ENCODE measurements around the gene RASGEF1B.

RASGEF1B gene

GRCh38 chr4:81466841-81467671, 4.7 kb downstream of the RASGEF1B start:
- DNase-seq (ENCODE audit: low read depth, low spot score): peak; percentile 50

DNA sequence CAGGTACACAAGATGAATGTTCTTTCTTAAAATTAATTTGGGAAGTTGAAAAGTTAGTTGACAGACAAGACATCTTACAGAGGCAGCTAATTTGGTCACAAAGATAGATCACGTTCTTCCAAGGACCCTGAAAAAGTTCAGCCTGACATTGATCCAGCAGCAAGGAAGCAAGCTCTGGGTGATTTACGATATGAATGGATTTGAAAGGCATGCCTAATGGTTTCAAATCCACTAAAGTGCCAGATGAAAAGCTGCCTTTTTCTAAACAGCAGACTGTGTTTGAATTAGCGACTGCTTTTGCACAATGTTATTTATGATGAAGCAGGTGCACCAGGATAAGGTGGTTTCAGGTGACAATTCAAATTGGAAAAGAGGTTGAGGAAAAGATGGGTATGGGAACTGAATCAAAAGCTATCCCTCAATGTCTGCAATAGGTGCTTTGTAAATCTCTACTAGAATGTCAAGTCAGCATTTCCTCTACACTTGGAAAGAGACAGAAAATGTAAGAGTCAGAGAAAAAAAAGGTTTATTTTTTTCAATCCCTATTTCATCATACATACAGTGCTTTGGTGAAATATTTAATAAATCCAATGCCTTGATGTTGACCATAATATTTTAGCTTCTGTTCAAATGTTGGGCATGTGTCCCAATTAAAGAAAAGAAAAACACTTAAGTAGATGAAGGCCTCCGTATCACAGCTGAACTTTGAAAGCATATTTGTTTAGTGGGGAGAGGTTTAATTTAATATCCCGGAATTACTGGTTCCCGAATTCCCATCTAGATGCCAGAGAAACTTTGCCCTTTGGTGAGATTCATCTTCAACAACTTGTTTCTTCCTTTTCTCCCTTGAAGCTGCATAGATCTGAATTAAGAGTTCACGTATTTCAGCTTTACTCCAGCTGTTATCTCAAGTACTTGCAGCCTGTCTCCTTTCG, 6.0 kb downstream of the RASGEF1B start:
- no peak for DNase-seq (ENCODE audit: low read depth, low spot score)

DNA sequence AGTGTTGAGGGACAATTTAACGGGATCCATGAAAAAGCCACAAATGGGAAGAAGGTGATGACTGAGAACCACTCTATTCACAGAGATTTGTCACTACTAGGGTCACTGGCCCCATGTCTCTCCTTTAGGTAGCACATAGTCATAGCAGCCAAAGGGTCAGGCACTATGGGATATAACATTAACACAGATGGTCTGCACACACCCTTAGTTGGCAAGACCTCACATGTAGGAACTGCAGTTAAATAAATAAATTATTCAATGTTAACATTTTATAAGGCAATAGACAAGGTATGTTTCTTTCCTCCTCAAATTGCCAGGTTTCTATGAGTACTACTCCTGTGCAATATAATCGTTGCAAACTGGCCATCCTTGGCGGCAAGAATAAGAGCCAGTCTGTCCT, 10.9 kb downstream of the RASGEF1B start:
- no peak for DNase-seq (ENCODE audit: low read depth, low spot score)

DNA sequence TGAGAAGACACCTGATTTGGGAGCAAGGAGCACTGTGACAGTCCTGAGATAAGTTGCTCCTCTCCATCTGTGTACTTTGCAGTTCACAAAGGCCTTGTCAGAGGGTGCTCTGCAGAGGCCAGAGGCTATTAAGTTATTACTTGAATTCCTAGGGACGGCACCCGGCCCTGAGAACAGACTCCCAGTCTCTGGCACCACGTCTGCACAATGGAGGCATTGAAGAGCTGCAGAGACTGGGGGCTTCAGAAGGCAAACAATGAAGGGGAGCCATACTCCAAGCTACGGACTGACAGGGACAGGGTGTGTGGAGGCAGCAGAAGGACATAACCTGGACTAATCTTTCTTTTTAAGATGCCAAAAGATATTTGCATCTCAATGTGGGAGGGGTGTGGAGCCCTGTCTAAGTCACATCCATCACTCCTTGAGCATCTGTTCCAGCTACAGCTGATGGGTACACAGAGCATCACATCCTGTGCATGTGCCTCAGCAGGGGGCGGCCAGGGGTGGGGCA, 11.5 kb downstream of the RASGEF1B start:
- no peak for DNase-seq (ENCODE audit: low read depth, low spot score)

DNA sequence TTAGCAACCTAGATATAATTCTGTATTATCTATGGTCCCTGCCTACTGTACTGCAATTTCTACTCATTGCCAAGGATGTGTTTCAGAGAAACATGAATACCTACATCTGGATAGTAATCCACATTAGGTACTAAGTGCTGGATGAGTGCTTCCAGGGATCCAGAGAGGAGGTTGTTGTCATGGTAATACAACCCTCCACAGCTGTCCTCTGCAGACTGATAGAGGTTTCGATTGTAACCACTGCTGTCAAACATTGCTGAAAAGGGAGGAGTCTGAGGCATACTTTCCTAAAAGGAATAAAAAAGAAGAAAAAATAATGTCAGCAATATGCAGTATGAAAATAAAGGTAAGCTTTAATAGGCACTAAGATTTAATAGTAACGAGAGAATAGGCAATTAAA, 12.5 kb downstream of the RASGEF1B start:
- DNase-seq (ENCODE audit: low read depth, low spot score): no peak

- no peak for DNase-seq (ENCODE audit: low read depth, low spot score)
Measured at GRCh38 chr4:81457921-81458520, 13.7 kb downstream of the RASGEF1B start.

DNA sequence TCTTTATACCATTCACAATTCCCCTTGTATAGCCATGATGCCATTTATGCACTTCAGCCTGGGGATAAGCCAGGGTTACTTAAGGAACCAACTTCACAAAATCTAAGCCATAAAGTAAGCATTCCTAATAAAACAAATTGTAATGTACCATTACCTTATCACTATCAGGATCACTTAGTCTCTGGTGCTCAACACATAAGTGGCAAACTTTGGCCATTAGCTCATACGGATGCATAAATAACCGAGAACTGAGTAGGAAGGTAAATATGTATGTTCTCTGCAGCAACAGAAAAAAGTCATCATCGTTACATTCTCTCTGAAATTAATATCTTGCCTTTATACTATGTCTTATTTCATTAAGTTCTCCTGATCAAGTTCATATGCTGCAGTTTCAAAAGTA, 14.4 kb downstream of the RASGEF1B start:
- DNase-seq (ENCODE audit: low read depth, low spot score): no peak

DNA sequence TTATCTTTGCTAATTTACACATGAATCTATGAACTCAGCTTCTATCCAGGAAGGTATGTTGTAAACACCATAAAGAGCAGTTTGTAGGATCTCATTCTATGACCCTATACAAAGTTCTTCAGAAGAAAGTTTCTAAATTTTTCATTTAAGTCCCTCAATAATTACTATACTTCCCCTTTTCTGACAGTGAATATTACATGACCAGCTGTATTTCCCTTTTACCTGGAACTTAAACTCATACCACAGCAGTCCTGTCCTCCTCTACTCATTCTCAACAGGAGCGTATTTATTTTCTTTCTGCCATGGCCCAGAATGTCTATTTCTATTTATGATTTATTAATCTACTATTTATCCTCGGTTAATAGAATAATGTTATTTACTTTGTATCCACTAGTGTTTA, 15.8 kb downstream of the RASGEF1B start:
- no peak for DNase-seq (ENCODE audit: low read depth, low spot score)

- DNase-seq (ENCODE audit: low read depth, low spot score): no peak
Measured at GRCh38 chr4:81454948-81455347, 16.8 kb downstream of the RASGEF1B start.

- DNase-seq (ENCODE audit: low read depth, low spot score): no peak
Measured at GRCh38 chr4:81454499-81454898, 17.2 kb downstream of the RASGEF1B start.

DNA sequence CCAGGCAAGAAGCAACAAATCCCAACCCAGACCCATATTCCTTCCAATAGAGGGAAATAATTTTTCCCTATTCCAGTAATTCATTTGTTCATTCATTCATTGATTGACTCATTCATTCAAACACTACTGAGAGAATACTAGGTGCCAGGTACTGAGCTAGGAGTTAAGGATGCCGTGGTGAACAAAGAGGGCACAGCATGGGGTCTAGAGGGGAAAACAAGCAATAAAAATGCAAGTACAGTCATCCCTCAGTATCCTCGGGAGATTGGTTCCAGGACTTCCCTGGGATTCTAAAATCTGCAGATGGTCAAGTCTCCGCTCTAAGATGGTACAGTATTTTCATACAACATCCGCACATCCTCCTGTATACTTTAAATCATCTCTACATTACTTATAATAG, 18.7 kb downstream of the RASGEF1B start:
- DNase-seq (ENCODE audit: low read depth, low spot score): no peak

DNA sequence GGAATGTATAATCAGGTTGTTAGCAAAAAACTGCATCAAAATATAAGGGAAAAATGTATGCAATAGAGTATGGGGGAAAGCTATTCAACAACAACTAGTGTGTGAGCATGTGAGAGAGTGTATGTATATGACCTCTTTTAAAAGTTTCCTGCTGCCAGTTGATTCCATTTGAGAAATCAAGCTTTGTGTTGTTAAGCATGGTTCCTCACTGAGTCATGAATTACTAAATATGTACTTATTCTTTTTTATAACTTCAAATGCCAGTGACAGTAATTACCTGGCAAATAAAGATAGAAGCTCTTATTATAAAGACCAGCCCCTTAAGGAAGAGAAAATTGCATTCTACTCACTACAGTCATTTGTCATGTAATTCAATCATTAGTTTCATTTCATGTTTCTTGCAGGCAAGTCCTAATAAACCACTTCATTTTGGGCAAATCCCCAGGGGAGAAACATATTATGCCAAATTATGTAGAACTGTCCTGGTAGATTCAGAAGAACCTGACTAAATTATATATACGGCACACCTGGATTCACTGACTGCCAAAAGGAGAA, 19.2 kb downstream of the RASGEF1B start:
- DNase-seq (ENCODE audit: low read depth, low spot score): no peak

DNA sequence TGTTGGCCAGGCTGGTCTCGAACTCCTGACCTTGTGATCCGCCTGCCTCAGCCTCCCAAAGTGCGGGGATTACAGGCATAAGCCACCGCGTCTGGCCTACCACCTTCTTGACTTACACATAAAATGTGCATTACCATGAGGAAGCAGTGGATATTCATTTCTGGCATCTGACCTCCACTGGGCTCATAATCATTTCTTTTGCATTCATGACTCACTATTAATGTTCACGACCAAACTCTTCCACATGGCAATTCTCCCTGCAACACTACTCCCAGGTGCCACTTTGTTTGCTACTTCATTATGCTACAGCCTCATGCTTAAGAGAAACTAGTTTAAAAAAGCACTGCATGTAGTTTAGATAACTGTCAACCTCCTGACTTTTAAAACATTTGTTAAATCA, 22.7 kb downstream of the RASGEF1B start:
- DNase-seq (ENCODE audit: low read depth, low spot score): no peak

GRCh38 chr4:81447566-81448229, 24.0 kb downstream of the RASGEF1B start:
- DNase-seq (ENCODE audit: low read depth, low spot score): no peak

DNA sequence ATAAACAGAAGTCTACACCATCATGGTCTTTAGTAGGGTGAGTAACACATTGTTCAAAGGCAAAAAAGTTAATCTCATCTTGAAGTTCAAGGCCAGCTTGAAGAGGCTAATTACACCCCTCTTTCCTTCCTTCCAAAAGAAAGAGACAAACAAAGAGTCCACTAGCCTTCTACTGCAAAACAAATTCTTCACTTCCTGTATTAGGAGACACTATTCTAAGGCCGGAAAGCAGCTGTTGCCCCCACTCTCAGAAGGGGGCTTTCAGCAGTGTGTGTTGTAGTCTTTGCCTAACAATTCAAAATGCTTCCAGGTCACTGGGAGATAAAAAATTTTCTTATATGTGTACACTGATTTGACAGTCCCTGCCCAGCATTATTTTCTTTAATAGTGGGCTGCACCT, 25.1 kb downstream of the RASGEF1B start:
- no peak for DNase-seq (ENCODE audit: low read depth, low spot score)

DNA sequence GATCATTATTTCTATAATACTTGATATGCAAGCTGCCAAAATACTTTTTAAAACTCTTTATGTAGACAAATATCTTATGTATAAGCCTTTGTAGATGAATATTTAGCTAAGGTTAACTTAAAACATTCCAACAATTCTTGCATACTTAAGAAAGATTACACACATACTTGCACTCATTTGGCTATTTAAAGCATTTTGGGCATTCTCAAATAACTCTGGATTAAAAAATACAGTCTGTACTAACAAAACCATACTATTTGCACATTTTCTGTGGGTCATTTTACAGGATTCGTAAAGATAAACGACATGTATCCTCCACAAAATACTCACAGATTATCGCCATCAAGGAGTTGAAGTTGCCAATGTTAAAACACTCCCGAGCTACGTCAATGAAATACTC, 26.5 kb downstream of the RASGEF1B start:
- no peak for DNase-seq (ENCODE audit: low read depth, low spot score)

- DNase-seq (ENCODE audit: low read depth, low spot score): no peak
Measured at GRCh38 chr4:81442484-81443085, 29.1 kb downstream of the RASGEF1B start.

DNA sequence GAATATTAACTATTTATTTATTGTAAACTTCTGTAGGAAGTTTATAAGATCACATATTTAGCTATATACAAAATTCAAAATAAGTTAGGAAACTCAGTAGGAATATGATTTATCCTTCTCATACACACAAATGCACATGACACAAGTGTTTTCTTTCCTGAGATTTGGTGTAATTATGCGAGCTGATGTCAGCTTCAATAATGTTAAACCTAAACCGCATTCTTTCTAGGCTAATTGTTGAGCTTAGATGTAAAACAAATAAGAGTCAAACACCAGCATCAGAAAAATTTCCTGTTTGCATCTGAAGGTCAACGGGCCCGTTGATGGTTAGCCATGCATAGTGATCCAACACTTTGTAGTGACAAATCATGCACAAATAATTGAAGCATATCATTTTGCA, 30.8 kb downstream of the RASGEF1B start:
- DNase-seq (ENCODE audit: low read depth, low spot score): no peak

DNA sequence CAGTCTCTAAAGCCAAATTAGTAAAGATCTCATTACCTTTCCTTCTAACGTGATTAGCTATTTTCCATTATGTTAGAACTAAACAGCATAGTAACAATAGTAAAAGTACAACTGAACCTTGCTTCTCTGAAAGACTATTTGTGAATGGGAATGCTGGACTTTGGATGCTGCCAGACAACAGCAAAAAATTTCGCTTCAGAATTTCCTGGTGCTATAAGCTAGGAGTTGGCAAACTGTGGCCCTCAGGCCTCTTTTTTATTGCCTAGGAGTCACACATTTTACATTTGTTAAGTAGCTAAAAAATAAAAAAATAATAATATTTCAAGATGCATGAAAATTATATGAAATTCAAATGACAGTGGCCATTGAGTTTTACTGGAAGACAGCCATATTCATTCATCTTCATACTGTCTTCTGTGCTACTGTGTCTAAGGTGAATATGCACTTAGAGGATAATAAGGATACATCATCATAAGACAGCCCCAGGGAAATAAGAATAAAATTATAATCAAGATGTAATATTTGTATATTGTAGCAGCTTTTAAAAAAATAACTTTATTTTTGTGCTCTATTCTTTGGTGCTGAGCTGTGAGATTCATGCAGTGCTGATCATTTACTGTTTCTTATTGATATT, 34.6 kb downstream of the RASGEF1B start:
- no peak for DNase-seq (ENCODE audit: low read depth, low spot score)

DNA sequence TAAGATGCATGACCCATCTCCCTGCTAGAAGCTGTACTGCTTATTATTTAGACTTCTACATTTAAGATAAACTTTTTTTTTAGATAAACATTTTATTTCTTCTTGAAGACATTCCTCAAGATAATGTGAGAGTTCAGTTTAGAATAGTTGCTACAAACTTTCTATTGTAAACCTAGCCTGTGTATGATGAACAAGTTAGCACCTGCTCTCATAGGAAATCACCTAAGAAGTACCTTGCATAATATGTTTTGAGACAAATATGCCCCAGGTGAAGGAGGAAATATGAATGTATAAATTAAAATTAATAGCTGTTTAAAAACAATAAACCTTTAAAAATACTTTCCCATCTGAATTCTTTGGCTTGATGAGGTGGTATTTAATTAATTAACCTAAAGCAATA, 35.6 kb downstream of the RASGEF1B start:
- no peak for DNase-seq (ENCODE audit: low read depth, low spot score)
